ENCODE measurements around the gene SLC47A1.

The SLC47A1 gene

GRCh38 chr17:19626079-19626478, 92.4 kb downstream of the SLC47A1 start:
- no peak overlapping the region for H3K4me3 ChIP-seq (replicated peaks; ENCODE audit: insufficient read depth, low read length)
- no peak for DNase-seq (ENCODE audit: low read depth in 1 of 2, low spot score in 1 of 2)
- TF ChIP-seq GABPA (IDR thresholded peaks at IDR 0.05; ENCODE audit: low read depth) (no peak), REST (IDR thresholded peaks at IDR 0.05; ENCODE audit: insufficient replicate concordance, low read depth) (no peak), SPI1 (IDR thresholded peaks at IDR 0.05; ENCODE audit: borderline replicate concordance, low read depth) (no peak), POLR2AphosphoS5 (IDR thresholded peaks at IDR 0.05; ENCODE audit: low read depth) (no peak), CTCF (IDR thresholded peaks at IDR 0.05; ENCODE audit: insufficient read depth, low read length) (no peak)
- no peaks in the 10 kb centered on the region for H3K27me3 ChIP-seq (ENCODE audit: insufficient read depth, poor library complexity, severe bottlenecking)
- no peak overlapping the region for H3K27ac ChIP-seq (replicated peaks)
